ENCODE results near the gene GYPB.
"Not testable (repeated sequence)": the region's sequence is repeated elsewhere in the genome, so short reads cannot be mapped to it uniquely, and the experiment has no call there.

Gene GYPB

DNA sequence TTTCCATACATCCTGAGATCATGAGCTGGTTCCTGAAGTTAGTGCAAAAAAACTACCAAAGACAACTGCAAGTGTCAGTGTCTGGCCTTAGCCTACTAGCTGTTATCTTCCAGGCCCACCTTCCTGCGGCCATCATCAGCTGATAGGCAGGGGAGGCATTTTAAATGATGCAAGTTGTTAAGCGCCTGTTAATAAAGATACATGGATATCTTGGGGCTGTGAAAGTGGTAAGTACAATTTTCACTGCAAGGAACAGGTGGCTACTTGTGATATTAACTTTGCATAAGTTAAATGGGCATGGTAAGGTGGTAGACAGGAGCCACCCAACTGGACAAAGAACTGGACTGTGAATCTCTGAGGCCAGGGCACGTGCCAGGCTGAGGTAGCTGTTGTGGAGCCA is at the start of gene GYPB:
Gene GYPB (minus strand): TSS at position 104 of the 400 bp plus-strand sequence. CDS start 93 bp downstream, at position 11.
- not testable (repeated sequence) for DNase-seq (ENCODE audit: low spot score)

DNA sequence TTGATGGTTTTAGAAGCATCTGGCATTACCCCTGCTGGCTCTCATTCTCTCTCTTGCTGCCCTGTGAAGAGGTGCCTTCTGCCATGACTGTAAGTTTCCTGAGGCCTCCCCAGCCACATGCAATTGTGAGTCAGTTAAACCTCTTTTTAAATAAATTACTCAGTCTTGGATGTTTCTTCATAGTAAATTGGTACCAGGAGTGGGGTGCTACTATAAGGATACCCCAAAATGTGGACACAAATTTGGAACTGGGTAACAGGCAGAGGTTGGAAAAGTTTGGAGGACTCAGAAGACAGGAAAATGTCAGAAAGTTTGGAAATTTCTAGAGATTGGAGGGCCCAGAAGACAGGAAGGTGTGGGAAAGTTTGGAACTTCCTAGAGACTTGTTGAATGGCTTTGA is 42.4 kb upstream of the GYPB start:
- not testable (repeated sequence) for DNase-seq (ENCODE audit: low spot score)

DNA sequence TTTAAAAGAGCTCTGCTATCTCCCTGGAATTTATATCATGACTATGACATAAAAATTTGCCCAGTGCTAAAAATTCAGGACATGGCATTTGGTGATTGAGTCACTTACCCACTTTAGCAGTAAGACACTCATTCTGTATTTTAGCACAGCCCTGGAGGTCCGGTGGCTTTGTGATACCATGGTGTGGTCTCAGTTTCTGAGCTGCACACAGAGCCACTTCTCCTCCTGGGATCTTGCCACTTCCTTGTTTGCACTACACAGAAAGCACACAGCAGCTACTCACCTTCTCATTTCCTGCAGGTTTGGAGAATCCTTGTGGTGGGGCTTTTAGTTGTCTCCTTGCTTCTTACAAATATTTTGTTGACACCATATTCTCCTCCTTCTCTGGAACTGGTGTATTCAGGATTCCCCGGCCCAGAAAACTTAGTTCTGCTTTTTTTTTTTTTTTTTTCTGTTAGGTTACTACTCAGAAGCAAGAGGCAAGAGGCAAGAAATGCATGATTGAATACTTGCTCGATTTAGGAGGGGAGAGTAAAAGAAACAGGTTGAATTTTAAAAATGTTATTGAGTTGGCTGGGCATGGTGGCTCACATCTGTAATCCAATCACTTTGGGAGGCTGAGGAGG is 41.2 kb upstream of the GYPB start:
- peak; percentile 6 for DNase-seq (ENCODE audit: low spot score)

DNA sequence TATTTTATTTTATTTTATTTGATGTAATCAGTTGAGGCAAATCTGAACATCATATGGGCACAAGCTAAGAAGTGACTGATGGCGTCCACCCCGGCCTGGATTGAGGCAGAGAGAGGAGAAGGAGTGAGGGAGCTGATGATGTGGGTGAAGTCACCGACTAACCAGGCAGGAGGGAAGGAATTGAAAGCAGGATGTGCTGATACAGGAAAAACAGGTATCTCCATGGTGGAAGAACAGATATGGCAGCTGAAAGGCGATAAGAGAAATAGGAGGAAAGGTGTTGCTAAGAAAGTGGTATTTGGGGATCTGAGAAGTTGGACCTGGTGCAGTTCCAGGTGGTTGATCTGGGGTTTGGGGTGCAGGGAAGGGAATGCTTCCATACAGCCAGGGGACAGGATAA is 37.6 kb upstream of the GYPB start:
- DNase-seq (ENCODE audit: low spot score): no peak

DNA sequence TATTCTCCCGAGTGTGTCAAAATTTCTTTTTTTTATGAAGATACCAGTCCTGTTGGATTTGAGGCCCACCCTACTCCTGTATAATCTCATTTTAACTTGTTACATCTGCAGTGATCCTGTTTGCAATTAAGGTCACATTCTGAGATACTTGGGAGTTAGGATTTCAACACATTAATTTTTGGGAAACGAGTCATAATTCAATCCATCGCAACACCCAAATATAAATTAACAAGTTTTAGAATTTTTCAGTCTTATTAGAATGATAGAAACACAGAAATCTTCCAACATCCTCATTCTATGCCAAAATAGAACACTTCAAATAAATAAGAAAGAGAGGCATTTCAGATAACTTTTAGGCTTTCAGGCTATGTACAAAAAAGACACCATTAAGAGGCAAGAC is 36.2 kb upstream of the GYPB start:
- DNase-seq (ENCODE audit: low spot score): not testable (repeated sequence)

DNA sequence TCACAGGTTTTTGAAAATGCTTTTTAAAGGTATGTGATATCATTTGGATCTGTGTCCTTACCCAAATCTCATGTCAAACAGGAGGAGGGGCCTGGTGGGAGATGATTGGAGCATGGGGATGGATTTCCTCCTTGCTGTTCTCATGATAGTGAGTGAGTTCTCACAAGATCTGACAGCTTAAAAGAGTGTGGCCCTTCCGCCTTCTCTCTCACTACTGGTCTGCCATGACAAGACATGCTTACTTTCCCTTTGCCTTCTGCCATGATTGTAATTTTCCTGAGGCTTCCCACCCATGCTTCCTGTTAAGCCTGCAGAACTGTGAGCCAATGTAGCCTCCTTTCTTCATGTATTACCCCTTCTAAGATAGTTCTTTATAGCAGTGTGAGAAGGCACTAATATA is 32.3 kb upstream of the GYPB start:
- DNase-seq (ENCODE audit: low spot score): not testable (repeated sequence)

DNA sequence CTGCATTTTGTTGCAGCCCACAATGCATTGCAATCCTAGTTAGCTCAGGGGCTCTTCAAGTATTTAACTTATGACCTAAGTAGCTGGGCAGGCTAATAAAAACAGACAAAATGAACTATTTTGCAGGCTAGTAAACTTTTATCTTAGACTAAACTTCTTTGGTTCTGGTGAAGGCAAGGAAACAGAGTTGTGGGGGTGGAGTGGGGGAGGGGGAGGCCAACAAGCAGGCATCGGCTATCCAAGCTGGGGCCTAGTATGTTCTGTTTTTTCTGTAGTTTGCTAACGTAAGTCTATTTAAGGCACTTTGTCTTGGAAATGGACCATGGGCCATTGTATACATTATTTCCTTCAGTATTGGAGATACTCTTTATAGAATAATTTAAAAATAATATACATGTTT is 31.5 kb upstream of the GYPB start:
- not testable (repeated sequence) for DNase-seq (ENCODE audit: low spot score)

DNA sequence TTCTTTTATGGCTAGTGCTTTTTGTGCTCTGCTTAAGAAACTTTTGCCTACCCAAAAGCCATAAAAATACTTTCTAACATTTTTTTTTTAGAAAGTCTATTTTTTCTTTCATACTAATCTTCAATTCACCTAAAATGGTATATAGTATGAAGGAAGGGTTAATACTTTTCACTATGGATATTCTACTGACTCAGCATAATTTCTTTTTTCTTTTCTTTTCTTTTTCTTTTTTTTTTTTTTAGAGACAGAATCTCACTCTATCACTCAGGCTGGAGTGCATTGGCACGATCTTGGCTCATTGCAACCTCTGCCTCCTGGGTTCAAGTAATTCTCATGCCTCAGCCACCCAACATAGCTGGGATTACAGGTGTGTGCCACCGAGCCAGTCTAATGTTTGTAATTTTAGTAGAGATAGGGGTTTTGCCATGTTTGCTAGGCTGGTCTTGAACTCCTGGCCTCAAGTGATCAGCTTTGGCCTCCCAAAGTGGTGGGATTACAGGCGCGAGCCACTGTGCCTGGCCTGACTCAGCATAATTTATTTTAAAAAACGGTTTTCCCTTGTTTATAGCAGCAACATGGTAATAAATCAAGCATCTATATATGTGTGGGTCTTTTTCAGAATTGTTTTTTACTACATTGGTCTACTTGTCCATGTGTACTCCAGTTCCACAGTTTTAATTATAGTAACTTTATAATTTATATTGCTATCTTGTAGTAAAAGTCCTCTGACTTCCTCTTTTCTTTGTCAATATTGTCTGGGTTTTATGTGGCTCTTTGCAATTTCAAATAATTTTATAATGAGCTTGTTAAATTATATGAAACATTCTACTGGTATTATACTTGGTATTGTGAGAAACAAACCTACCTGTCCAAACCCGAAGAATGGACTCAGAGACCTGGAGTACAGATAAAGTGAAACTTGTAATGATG is 30.6 kb upstream of the GYPB start:
- DNase-seq (ENCODE audit: low spot score): not testable (repeated sequence)

DNA sequence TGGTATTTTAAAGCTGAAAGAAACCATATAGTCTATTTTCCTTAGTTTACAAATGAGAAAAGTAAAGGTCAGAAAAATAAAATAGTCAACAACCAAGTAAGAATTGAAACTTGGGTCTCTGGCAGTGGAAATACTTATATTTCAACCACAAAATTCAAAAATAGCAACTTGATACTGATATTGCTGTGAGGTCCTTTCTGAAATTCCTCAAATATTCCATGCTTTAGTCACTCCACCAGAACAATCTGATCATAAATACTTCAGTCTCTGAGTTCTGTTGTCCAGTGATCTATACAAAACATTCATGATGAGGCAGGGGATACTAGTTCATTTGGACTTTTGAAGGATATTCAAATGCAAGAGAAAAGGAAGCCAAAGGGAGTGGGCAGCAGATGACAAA is 25.8 kb upstream of the GYPB start:
- not testable (repeated sequence) for DNase-seq (ENCODE audit: low spot score)

DNA sequence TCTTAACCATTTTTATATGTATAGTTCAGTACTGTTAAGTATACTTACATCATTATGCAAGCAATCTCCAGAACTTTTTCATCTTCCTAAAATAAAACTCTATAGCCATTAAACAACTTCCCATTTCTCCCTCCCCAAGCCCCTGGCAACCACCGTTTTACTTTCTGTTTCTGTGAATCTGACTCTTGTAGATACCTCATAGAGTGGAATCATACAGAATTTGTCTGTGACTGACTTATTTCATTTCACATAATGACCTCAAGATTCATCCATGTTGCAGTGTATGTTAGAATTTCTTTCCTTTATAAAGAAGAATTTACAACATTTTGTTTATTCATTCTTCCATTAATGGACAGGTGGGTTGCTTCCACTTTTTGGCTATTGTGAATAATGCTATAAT is 13.4 kb upstream of the GYPB start:
- not testable (repeated sequence) for DNase-seq (ENCODE audit: low spot score)

DNA sequence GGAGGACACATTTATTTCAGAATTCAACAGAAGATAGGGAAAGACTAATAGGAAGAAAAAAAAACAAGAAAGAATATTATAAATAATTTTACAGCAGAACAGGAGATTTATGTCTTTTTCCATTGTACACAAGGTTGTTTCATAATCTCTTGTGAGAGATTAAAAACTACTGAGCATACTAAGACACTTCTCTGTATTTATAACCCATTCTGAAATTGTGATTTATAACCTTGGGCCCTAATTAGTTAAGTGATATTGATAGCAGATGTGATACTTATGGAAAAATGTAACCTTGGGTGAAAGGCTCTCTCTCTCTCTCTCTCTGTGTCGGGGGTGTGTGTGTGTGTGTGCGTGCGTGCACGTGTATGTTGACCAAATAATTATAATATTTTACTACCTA is 12.7 kb upstream of the GYPB start:
- not testable (repeated sequence) for DNase-seq (ENCODE audit: low spot score)

DNA sequence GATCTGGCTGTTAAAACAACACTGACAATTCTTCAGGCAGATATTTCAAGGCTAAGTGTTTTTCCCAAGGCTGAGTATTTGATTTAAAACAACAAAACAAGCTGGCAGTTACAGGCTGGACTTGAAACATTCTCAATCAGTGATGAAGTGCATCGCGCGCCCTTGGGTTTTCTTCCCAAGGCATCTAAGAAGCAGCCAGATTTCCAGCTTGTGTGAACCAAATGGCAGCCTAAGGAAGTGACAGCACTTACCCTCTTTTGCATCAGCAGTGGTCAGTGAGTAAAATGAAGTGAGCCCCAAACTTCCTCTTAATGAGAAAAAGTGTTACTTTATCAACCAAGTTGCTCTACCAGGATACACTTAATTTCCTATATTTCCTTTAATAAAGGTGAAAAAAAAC is 12.2 kb upstream of the GYPB start:
- not testable (repeated sequence) for DNase-seq (ENCODE audit: low spot score)

DNA sequence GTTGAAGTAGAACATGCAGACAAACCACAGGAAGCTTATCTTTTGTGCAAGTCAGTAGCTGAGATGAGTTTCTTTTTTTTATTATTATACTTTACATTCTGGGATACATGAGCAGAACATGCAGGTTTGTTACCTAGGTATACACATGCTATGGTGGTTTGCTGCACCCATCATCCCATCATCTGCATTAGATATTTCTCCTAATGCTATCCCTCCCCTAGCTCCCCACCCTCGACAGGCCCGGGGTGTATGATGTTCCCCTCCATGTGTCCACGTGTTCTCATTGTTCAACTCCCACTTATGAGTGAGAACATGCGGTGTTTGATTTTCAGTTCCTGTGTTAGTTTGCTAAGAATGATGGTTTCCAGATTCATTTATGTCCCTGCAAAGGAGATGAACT is 11.5 kb upstream of the GYPB start:
- not testable (repeated sequence) for DNase-seq (ENCODE audit: low spot score)

DNA sequence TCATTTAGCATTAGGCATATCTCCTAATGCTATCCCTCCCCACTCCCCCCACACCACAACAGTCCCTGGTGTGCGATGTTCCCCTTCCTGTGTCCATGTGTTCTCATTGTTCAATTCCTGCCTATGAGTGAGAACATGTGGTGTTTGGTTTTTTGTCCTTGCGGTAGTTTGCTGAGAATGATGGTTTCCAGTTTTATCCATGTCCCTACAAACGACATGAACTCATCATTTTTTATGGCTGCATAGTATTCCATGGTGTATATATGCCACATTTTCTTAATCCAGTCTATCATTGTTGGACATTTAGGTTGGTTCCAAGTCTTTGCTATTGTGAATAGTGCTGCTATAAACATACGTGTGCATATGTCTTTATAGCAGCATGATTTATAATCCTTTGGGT is 7.5 kb upstream of the GYPB start:
- not testable (repeated sequence) for DNase-seq (ENCODE audit: low spot score)

DNA sequence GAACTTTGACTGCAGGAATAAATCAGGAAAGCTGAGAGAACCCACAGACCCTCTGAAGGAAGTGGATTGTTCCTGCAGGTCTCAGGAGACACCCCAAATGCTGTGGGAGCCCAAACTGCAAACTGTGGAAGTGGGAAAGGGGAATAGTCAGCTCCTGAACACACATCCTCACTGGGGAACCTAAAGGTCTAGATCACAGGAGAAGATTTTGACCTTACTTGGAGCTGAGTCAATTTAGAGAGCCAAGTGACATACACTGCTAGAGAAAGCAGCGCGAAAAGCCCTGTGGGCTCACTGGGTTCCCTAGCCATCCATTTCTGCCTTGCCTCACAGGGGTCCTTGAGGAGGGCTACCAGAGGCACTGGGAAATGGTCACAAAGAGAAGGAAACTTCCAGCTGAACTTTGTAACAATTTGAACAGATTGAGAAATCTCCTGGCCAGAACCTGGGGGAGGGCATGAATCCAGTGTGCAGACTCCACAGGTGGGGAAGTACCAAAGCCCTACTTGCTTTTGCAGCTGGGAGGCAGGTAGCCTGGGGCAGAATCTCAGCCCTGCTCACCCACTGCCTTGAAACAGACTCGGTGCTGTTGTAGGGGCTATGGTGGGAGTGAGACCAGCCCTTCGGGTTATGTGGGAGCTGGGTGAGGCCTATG is 5.3 kb upstream of the GYPB start:
- not testable (repeated sequence) for DNase-seq (ENCODE audit: low spot score)

DNA sequence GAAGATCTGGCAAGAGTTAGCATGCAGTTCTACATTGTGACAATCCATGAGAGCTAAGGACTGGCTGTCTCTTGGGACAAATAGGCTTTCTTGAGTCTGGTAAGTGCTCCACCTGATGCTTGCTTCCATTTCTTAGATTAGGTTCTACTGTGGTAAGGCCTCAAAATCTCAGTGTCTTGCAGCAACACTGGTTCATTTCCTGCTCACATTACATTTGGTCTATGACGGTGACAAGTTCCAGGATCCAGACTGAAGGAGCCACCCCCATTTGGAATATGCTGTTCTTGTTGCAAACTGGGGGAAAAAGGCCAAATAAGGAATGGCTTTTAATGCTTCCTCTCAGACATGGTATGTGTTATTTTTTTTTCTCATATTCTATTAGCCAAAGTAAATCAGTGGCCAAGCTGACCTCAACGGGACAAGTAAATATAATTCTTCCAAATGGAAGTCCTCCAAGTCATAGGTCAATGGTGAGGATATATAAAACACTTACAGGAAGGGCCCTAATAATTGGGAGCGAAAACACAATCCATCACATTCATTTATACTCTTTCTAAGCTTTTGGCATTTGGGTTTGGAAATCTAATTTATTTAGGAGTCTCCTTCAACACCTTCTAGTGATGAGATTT is 3.7 kb upstream of the GYPB start:
- DNase-seq (ENCODE audit: low spot score): not testable (repeated sequence)

DNA sequence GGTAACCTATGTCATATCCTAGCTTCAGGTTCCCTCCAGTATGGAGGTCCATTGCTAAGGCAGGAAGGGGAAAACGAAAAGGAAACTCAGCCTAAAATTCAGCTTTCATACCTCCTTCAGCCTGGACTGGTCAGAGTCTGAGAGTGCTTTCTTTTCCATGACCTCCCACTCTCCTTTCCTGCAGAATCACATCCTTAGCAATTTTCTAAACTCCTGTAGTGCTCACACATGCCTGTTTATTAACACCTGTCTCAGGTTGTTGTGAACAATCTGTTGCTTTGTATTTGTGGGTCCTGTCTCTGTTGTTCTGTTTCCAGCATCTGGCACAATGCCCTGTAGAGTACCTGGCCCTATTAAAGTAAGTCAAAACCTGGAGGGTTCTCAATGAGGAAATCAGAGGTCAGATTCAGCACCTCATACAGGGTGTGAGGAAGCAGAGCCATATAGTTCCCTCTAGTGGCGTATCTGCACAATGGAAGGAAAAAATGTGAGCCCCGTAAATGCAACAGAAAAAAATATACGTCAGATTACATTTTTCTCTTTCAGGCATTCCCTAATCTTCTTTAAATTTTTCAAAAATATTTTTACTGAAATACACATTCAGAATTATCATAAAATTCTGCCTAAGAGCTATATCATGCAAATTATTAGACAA is 2.3 kb upstream of the GYPB start:
- DNase-seq (ENCODE audit: low spot score): peak; percentile 25

DNA sequence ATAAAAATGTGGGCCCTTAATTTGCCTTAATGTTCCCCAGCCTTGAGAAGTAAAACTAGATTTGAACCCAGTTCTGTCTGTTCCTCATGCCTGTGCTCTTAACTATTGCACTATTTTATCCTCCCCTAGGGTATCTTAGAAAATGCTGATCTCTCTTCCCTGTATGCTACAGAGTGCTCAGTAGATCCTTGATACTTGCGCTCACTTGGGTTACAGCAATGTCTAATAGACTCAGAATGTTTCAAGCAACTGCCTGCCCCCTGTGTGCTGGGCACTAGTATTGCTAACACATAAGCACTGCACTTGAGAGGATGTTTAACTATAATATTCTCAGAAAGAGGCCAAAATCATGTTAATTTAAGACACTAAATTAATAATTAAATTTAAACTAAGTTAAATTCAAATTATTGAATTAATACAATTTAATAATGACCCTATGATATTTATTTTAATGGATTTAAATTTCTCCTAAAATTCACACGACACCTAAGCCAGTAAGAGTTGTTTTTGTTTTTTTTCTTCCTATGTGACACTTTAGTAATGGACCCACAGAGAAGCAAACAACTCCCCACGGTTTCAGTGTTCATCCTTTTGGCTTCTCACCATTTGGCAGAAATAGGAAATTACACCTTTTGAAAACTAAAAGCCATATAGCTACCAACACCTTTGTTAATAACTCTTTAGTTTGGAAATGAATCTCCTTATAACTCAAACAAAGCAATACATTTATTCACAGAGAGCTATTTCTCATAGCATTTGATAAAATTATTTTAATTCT is 768 bp downstream of the GYPB start:
- not testable (repeated sequence) for DNase-seq (ENCODE audit: low spot score)

DNA sequence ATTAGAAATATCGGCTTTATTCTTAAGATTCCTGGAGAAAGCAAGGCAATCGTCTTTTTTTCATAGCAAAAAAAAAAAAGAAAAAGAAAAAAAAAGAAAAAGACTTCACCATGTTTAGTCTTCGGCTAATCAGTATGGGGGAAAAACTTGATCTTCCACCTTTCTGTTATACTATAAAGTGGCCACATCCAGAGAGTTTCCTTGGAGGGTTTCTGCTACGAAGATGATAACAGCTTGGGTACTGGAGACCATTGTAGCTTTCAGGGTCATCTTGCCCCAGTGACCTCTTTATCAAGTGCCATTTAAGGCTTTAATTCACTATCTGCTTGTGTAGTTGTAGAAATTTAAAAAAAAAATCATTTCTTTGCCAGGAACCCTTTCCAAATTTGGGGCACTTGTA is 1.9 kb downstream of the GYPB start:
- not testable (repeated sequence) for DNase-seq (ENCODE audit: low spot score)

DNA sequence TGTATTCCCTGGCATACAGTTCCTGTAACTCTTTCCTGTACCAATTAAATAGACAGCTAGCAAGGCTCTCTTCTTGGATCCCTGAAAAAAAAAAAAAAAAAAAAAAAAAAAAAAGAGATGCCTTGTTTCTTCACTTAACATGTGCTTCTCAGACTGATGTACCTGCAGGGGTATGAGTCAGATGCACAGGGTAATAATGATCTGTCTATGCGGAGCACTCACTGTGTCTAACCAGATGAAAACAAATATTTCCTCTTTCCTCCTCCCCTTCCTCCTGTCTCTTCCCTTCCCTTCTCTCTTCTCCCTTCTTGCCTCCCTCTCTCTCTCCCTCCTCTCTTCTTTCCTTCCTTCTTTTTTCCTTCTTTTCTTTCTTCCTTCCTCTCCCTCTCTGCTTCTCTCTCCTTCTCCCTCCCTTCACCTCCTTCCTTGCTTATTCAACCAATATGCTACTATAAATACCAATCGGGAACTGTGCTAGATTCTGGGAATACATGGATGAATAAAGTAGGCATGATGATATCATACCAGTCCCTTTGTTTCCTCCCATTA is 3.0 kb downstream of the GYPB start:
- not testable (repeated sequence) for DNase-seq (ENCODE audit: low spot score)

DNA sequence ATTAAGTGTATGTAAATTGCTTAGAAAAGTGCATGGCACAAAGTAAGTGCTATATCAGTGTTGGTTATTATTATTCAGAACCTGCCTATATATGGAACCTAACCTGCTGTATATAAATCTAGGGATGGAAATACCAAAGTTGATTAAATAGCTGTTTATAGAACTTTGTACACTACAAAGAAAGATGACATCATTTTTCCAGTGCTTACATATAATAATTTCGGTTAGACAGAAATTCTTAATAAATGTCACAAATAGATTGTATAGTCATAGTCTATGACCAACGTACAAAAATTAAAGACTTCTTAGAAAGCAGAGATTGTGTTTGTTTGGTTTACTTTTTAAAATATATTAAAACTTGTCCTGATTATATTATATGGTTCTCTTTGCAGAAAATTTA is 4.4 kb downstream of the GYPB start:
- DNase-seq (ENCODE audit: low spot score): no peak

Measured in kidney tubule cell (primary cell).